Measurements from ENCODE around the gene PLEKHG4B. TPM values are rescaled to one million over a fixed set of nuclear protein-coding genes. Genes with fewer than 3 reads are reported as not detected.

The PLEKHG4B gene
- total RNA-seq, 1 experiment from 2014 or later, result 44.3 TPM

DNA sequence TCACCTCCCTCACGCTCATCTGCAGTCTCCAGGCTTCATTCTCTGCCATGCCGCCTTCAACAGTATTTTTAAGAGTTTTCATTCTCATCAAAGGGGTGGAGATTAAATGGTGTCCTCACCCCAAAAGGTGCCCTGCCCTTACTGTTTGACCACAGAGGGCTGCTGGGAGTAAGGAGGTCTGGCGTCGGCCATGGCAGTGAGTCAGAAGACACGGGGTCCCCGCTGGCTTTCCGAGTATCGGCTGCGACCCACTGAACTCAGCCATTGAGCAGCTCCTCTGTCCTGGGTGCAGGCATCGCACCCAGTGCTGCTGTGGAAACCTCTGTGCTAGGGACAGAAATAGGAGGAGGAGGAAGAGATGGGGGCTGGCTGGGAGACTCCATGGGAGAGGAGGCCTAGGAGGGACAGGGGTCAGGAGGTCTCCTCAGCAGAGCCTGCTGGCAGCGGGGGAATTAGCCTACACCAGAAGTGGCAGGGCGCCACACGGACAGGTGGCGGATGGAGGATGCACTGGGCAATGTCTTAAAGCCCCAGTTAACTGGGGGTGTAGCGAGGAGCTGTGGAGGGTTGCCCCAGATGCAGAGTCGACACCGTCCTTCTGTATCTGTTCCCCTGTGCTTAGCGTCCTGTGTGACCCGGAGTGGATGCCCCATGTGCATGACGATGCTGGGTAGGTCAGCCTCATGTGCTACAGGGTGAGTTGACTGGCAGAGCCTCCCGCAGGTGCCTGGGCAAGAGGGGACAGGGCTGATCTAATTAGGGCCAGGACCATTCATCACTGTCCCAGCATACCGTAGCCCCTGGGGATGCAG is 15.4 kb upstream of the PLEKHG4B start:
- H3K23ac ChIP-seq (ENCODE audit: insufficient read length, low read depth, low read length), result no peak overlapping the region
- H3K27me3 ChIP-seq (ENCODE audit: insufficient read depth, low read length), result no peaks in the 10 kb centered on the region
- H3K36me3 Mint-ChIP-seq (ENCODE audit: insufficient read depth in 1 of 3, low read depth in 3 of 3), result no peaks in the 10 kb centered on the region; a peak in 1 of 7 replicates
- no peak overlapping the region for H3K4me3 Mint-ChIP-seq
- no peak overlapping the region for H2BK5ac ChIP-seq (ENCODE audit: insufficient read length, low read length)
- no peak overlapping the region for H3K18ac ChIP-seq (ENCODE audit: insufficient read length, low read depth, low read length)
- H2BK12ac ChIP-seq (ENCODE audit: insufficient read length, low read depth, low read length), result no peak overlapping the region
- no peak overlapping the region for H4K5ac ChIP-seq (ENCODE audit: insufficient read length, low read depth, low read length)
- no peak overlapping the region for H3K14ac ChIP-seq (ENCODE audit: insufficient read depth, low read length)
- no peak for DNase-seq
- TF ChIP-seq, protein P1, sequence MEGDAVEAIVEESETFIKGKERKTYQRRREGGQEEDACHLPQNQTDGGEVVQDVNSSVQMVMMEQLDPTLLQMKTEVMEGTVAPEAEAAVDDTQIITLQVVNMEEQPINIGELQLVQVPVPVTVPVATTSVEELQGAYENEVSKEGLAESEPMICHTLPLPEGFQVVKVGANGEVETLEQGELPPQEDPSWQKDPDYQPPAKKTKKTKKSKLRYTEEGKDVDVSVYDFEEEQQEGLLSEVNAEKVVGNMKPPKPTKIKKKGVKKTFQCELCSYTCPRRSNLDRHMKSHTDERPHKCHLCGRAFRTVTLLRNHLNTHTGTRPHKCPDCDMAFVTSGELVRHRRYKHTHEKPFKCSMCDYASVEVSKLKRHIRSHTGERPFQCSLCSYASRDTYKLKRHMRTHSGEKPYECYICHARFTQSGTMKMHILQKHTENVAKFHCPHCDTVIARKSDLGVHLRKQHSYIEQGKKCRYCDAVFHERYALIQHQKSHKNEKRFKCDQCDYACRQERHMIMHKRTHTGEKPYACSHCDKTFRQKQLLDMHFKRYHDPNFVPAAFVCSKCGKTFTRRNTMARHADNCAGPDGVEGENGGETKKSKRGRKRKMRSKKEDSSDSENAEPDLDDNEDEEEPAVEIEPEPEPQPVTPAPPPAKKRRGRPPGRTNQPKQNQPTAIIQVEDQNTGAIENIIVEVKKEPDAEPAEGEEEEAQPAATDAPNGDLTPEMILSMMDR (conservative IDR thresholded peaks at IDR 0.05), result no peak
- no peaks in the 10 kb centered on the region for H3K79me1 ChIP-seq (ENCODE audit: insufficient read depth, low read depth, low read length, poor library complexity, severe bottlenecking)
- no peak overlapping the region for H2AK5ac ChIP-seq (ENCODE audit: insufficient read length, low read length)
- peaks cover 1% of the 10 kb centered on the region; the same call in 1 of the 2 replicates for H3K4me1 ChIP-seq (ENCODE audit: insufficient read depth, low read length)
- no peak overlapping the region for H3K27ac ChIP-seq (ENCODE audit: insufficient read length, low read depth, low read length)
- H3K9me3 ChIP-seq (ENCODE audit: control insufficient read depth, low read depth, low read length), result no peaks in the 10 kb centered on the region
- H3T11ph ChIP-seq (ENCODE audit: low read length), result no peak overlapping the region
- no peak overlapping the region for H3K56ac ChIP-seq (ENCODE audit: insufficient read length, low read depth, low read length)
- no CpG with 5 or more reads among the region's 22 CpGs for WGBS (ENCODE audit: extremely low coverage, insufficient read length, low lambda C conversion rate)
- no peak overlapping the region for H2AFZ ChIP-seq (ENCODE audit: low read length)
- no peak overlapping the region for H2BK20ac ChIP-seq (ENCODE audit: low read depth, low read length, poor library complexity, severe bottlenecking)
- H2BK15ac ChIP-seq (ENCODE audit: low read depth, low read length), result no peak overlapping the region
- H3K9ac ChIP-seq (ENCODE audit: extremely low read depth, insufficient read length, low read length), result no peak overlapping the region
- H3K4me1 Mint-ChIP-seq, result peaks cover 34 to 42% of the 10 kb centered on the region in 2 experiments
- H3K9me3 Mint-ChIP-seq, result no peaks in the 10 kb centered on the region
- H3K4ac ChIP-seq (ENCODE audit: low read depth, low read length), result no peak overlapping the region
- H2BK120ac ChIP-seq (ENCODE audit: low read depth, low read length, poor library complexity, severe bottlenecking), result no peak overlapping the region
- H3K27me3 Mint-ChIP-seq (ENCODE audit: low read depth), result no peaks in the 10 kb centered on the region; the same call in none of the 2 replicates
- H3K23me2 ChIP-seq (ENCODE audit: insufficient read length, low read depth, low read length, poor library complexity, severe bottlenecking), result no peaks in the 10 kb centered on the region
- no peak overlapping the region for H4K8ac ChIP-seq (replicated peaks; ENCODE audit: insufficient read length, low read depth, low read length)
- peak overlapping the region in 1 of 3 experiments; percentile 77; a peak in 2 of 7 replicates for H3K27ac Mint-ChIP-seq
- H4K91ac ChIP-seq (ENCODE audit: insufficient read length, low read depth, low read length), result no peak overlapping the region
- no peaks in the 10 kb centered on the region for H4K20me1 ChIP-seq (ENCODE audit: control insufficient read depth, insufficient read depth, insufficient read length)
- H3K79me2 ChIP-seq (ENCODE audit: insufficient read depth, low read length), result no peaks in the 10 kb centered on the region
- H3K4me2 ChIP-seq (ENCODE audit: insufficient read depth, insufficient read length, low read length), result no peak overlapping the region

Data from H9 (cell line).